ENCODE results near the gene RAD51B. TPM values are rescaled to one million over a fixed set of nuclear protein-coding genes. Genes with fewer than 3 reads are reported as not detected.

Gene RAD51B
- total and polyA plus RNA-seq, 8 donors: 1.8 to 30.7 (median 15.3) TPM

GRCh38 chr14:67944605-67945004, 125.0 kb downstream of the RAD51B start:
- TF ChIP-seq CTCF (IDR thresholded peaks at IDR 0.05) (no peak), POLR2A (IDR thresholded peaks at IDR 0.05) (no peak), EP300 (IDR thresholded peaks at IDR 0.05) (no peak), POLR2AphosphoS5 (IDR thresholded peaks at IDR 0.05) (no peak)
- no peak for DNase-seq
- H3K27ac ChIP-seq: peak overlapping the region in 4 of 5 donors; percentile 63 to 89 (median 82)
- H3K27me3 ChIP-seq: no peaks in the 10 kb centered on the region
- intact Hi-C loops (cut with DNase I; ENCODE audit: low total_unique reads): no loop called here
- WGBS, 5 donors: 38 to 63% (median 53%) methylated on average over 1 of the region's 1 CpG
- no peak overlapping the region for H3K4me3 ChIP-seq
- H3K4me1 ChIP-seq: peaks cover 18 to 56% (median 42%) of the 10 kb centered on the region in 4 donors
- no peaks in the 10 kb centered on the region for H3K36me3 ChIP-seq
- H3K9me3 ChIP-seq: peaks cover 0 to under 1% (median 0%) of the 10 kb centered on the region in 4 donors

GRCh38 chr14:67949771-67950170, 130.2 kb downstream of the RAD51B start:
- intact Hi-C loops (cut with DNase I; ENCODE audit: low total_unique reads): no loop called here
- peaks cover 0 to 5% (median 0%) of the 10 kb centered on the region in 4 donors for H3K9me3 ChIP-seq
- H3K36me3 ChIP-seq: no peaks in the 10 kb centered on the region
- peak overlapping the region in 1 of 5 donors; percentile 14 for H3K27ac ChIP-seq
- peaks cover 0 to 14% (median 3%) of the 10 kb centered on the region in 4 donors for H3K4me1 ChIP-seq
- TF ChIP-seq CTCF (IDR thresholded peaks at IDR 0.05) (no peak), POLR2A (IDR thresholded peaks at IDR 0.05) (no peak), EP300 (IDR thresholded peaks at IDR 0.05) (no peak), POLR2AphosphoS5 (IDR thresholded peaks at IDR 0.05) (no peak)
- DNase-seq: no peak
- 84 to 92% (median 88%) methylated on average over 4 of the region's 4 CpGs for WGBS, 5 donors
- no peak overlapping the region for H3K4me3 ChIP-seq
- no peaks in the 10 kb centered on the region for H3K27me3 ChIP-seq

GRCh38 chr14:67950386-67950785, 130.8 kb downstream of the RAD51B start:
- Histone ChIP-seq H3K4me1 (peaks cover 0 to 7% (median 0%) of the 10 kb centered on the region in 4 donors), H3K4me3 (no peak overlapping the region), H3K36me3 (no peaks in the 10 kb centered on the region), H3K27ac (peak overlapping the region in 1 of 5 donors; percentile 14), H3K9me3 (peaks cover 0 to 5% (median 0%) of the 10 kb centered on the region in 4 donors), H3K27me3 (no peaks in the 10 kb centered on the region)
- no peak for TF ChIP-seq EP300 (IDR thresholded peaks at IDR 0.05)
- TF ChIP-seq POLR2AphosphoS5 (IDR thresholded peaks at IDR 0.05): no peak
- no peak for TF ChIP-seq CTCF (IDR thresholded peaks at IDR 0.05)
- TF ChIP-seq POLR2A (IDR thresholded peaks at IDR 0.05): no peak
- no peak for DNase-seq
- WGBS, 5 donors: 38 to 71% (median 48%) methylated on average over 1 of the region's 1 CpG
- intact Hi-C loops (cut with DNase I; ENCODE audit: low total_unique reads): no loop called here

- TF ChIP-seq POLR2AphosphoS5 (IDR thresholded peaks at IDR 0.05) (no peak), EP300 (IDR thresholded peaks at IDR 0.05) (no peak), POLR2A (IDR thresholded peaks at IDR 0.05) (no peak), CTCF (IDR thresholded peaks at IDR 0.05) (no peak)
- H3K4me1 ChIP-seq: peaks cover 0 to 6% (median 0%) of the 10 kb centered on the region in 4 donors
- H3K9me3 ChIP-seq: peaks cover 0 to 5% (median 0%) of the 10 kb centered on the region in 4 donors
- H3K27me3 ChIP-seq: no peaks in the 10 kb centered on the region
- no peak for DNase-seq
- intact Hi-C loops (cut with DNase I; ENCODE audit: low total_unique reads): no loop called here
- no peaks in the 10 kb centered on the region for H3K36me3 ChIP-seq
- H3K4me3 ChIP-seq: no peak overlapping the region
- no peak overlapping the region for H3K27ac ChIP-seq
- 83 to 88% (median 87%) methylated on average over 2 of the region's 2 CpGs for WGBS, 5 donors
Measured at GRCh38 chr14:67951529-67952135, 132.1 kb downstream of the RAD51B start.
